GM23338 (cell line): Measurements from ENCODE around the gene CCBE1.

Source experiments
- CREB1 ChIP-seq: fragments of 250-450 bp; sonication (Bioruptor Pico); IDR thresholded peaks from 2 replicates; pipeline ENCODE4 v1.5.0; 2020; ENCODE audit warnings: low read depth, mild to moderate bottlenecking, moderate library complexity
- CTCF ChIP-seq, 2 experiments: fragments of 200-600 bp in 1 of 2; sonication (generic) in 1 of 2; conservative IDR thresholded peaks; 2 replicates each; pipeline versions ENCODE4 v1.5.1 to v1.6.1; 2016 to 2017; ENCODE audit warnings: antibody characterized with exemption in 2 of 2, low read depth in 2 of 2, mild to moderate bottlenecking in 2 of 2, moderate library complexity in 1 of 2
- EZH2 ChIP-seq: fragments of 200-600 bp; sonication (generic); IDR thresholded peaks from one replicate; pipeline ENCODE4 v1.8.0; 2017; ENCODE audit warnings: antibody characterized with exemption, mild to moderate bottlenecking, low read depth; ENCODE audit not compliant: unreplicated experiment
- EZH2phosphoT487 ChIP-seq: fragments of 200-600 bp; sonication (generic); IDR thresholded peaks from one replicate; pipeline ENCODE4 v1.8.1; 2018; ENCODE audit warnings: antibody characterized with exemption; ENCODE audit not compliant: unreplicated experiment
- REST ChIP-seq: IDR thresholded peaks from one replicate; pipeline ENCODE4 v1.6.1; 2018; ENCODE audit warnings: antibody characterized with exemption; ENCODE audit not compliant: unreplicated experiment
- STAT1 ChIP-seq: IDR thresholded peaks from one replicate; pipeline ENCODE4 v1.6.1; 2016; ENCODE audit warnings: antibody characterized with exemption; ENCODE audit not compliant: unreplicated experiment

- TF ChIP-seq CTCF (conservative IDR thresholded peaks at IDR 0.05; ENCODE audit: low read depth in 2 of 2) (no peak), EZH2 (no peak), EZH2phosphoT487 (no peak), STAT1 (no peak), REST (no peak), CREB1 (CRISPR knock-in tag) (no peak)
Observed at GRCh38 chr18:59672235-59672711, 24.9 kb downstream of the CCBE1 start.
